Measurements from ENCODE around the gene ACOXL. TPM values are rescaled to one million over a fixed set of nuclear protein-coding genes. Genes with fewer than 3 reads are reported as not detected.

ACOXL gene
- polyA plus RNA-seq, 3 donors: 0.35 TPM; not detected in 2

DNA sequence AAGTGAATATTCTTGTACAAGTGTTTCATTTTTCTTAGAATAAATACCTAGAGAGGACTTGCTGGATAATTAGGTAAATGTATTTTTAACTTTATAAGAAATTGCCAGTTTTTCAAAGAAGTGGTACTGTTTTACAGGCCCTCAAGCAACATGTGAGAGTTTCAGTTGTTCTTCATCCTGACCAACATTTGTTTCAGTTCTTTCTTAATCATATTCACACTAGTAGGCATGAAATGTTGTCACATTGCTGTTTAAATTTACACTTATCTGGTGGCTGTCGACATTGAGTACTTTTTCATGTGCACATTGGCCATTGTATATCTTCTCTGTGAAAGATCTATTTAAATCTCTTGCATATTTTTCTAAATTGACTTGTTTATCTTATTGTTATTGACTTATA is 178.1 kb downstream of the ACOXL start:
- no peak overlapping the region for H3K4me3 Mint-ChIP-seq
- DNase-seq: no peak
- intact Hi-C loops (cut with micrococcal nuclease): no loop called here
- H3K36me3 ChIP-seq (replicated peaks in 1 of 2; ENCODE audit: control insufficient read depth in 1 of 2, insufficient read depth in 2 of 2, low read length in 2 of 2): no peaks in the 10 kb centered on the region
- no peaks in the 10 kb centered on the region for H3K27me3 ChIP-seq (ENCODE audit: control insufficient read depth in 2 of 2, insufficient read depth in 2 of 2, low read length in 2 of 2)
- H3K27ac Mint-ChIP-seq: no peak overlapping the region
- H3K4me3 ChIP-seq (replicated peaks in 1 of 3; ENCODE audit: low read depth in 2 of 3, low read length in 3 of 3): no peak overlapping the region
- H3K9ac ChIP-seq (ENCODE audit: insufficient read depth, low read length, poor library complexity, severe bottlenecking): no peak overlapping the region
- H3K36me3 Mint-ChIP-seq: peaks cover 2 to 3% of the 10 kb centered on the region in 2 donors
- H2AFZ ChIP-seq (ENCODE audit: insufficient read depth, low read depth, low read length, poor library complexity, severe bottlenecking): no peak overlapping the region
- peaks cover 0 to 3% (median 0%) of the 10 kb centered on the region in 3 donors for H3K27me3 Mint-ChIP-seq (ENCODE audit: low read depth in 3 of 3)
- H3K79me2 ChIP-seq (ENCODE audit: insufficient read depth, low read length): no peaks in the 10 kb centered on the region
- H3K27ac ChIP-seq (ENCODE audit: low read depth in 1 of 2, low read length in 2 of 2): no peak overlapping the region
- no peaks in the 10 kb centered on the region for H3K4me1 ChIP-seq (ENCODE audit: control insufficient read depth in 1 of 2, insufficient read depth in 2 of 2, low read length in 2 of 2)
- H3K4me2 ChIP-seq (replicated peaks; ENCODE audit: extremely low read depth, low read length, poor library complexity, severe bottlenecking): no peak overlapping the region
- H4K20me1 ChIP-seq (ENCODE audit: insufficient read depth, low read length): no peaks in the 10 kb centered on the region
- TF ChIP-seq, protein P1, sequence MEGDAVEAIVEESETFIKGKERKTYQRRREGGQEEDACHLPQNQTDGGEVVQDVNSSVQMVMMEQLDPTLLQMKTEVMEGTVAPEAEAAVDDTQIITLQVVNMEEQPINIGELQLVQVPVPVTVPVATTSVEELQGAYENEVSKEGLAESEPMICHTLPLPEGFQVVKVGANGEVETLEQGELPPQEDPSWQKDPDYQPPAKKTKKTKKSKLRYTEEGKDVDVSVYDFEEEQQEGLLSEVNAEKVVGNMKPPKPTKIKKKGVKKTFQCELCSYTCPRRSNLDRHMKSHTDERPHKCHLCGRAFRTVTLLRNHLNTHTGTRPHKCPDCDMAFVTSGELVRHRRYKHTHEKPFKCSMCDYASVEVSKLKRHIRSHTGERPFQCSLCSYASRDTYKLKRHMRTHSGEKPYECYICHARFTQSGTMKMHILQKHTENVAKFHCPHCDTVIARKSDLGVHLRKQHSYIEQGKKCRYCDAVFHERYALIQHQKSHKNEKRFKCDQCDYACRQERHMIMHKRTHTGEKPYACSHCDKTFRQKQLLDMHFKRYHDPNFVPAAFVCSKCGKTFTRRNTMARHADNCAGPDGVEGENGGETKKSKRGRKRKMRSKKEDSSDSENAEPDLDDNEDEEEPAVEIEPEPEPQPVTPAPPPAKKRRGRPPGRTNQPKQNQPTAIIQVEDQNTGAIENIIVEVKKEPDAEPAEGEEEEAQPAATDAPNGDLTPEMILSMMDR (IDR thresholded peaks at IDR 0.05): no peak
- peaks cover 10 to 16% (median 14%) of the 10 kb centered on the region in 7 donors for H3K9me3 Mint-ChIP-seq
- no CpG with 5 or more reads among the region's 1 CpG for WGBS (ENCODE audit: insufficient coverage)
- H3K4me1 Mint-ChIP-seq: no peaks in the 10 kb centered on the region
- peaks cover 0 to 13% of the 10 kb centered on the region in 2 donors for H3K9me3 ChIP-seq (replicated peaks in 1 of 2; ENCODE audit: control insufficient read depth in 1 of 2, insufficient read depth in 1 of 2, low read length in 2 of 2)

DNA sequence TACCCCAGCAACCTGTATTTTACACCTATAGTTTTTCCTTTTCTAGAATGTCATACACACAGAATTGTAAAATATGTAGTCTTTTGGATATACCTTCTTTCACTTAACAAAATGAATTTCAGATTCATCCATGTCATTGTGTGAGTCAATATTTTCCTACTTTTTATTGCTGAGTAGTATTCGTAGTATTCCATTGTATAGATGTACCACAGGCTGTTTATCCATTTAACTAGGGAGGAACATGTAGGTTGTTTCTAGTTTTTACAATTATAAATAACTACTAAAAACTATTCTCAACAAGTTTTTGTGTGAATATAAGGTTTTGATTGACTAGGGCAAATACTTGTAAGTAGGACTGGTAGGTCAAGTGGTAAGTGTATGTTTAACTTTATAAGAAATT is 187.4 kb downstream of the ACOXL start:
- Histone ChIP-seq H2AFZ (ENCODE audit: insufficient read depth, low read depth, low read length, poor library complexity, severe bottlenecking) (no peak overlapping the region), H3K27ac (ENCODE audit: low read depth in 1 of 2, low read length in 2 of 2) (no peak overlapping the region), H3K4me1 (ENCODE audit: control insufficient read depth in 1 of 2, insufficient read depth in 2 of 2, low read length in 2 of 2) (no peaks in the 10 kb centered on the region), H3K27me3 (ENCODE audit: control insufficient read depth in 2 of 2, insufficient read depth in 2 of 2, low read length in 2 of 2) (no peaks in the 10 kb centered on the region), H3K4me3 (replicated peaks in 1 of 3; ENCODE audit: low read depth in 2 of 3, low read length in 3 of 3) (no peak overlapping the region), H3K9ac (ENCODE audit: insufficient read depth, low read length, poor library complexity, severe bottlenecking) (no peak overlapping the region), H3K4me2 (replicated peaks; ENCODE audit: extremely low read depth, low read length, poor library complexity, severe bottlenecking) (no peak overlapping the region), H4K20me1 (ENCODE audit: insufficient read depth, low read length) (no peaks in the 10 kb centered on the region), H3K9me3 (replicated peaks in 1 of 2; ENCODE audit: control insufficient read depth in 1 of 2, insufficient read depth in 1 of 2, low read length in 2 of 2) (no peaks in the 10 kb centered on the region), H3K36me3 (replicated peaks in 1 of 2; ENCODE audit: control insufficient read depth in 1 of 2, insufficient read depth in 2 of 2, low read length in 2 of 2) (no peaks in the 10 kb centered on the region), H3K79me2 (ENCODE audit: insufficient read depth, low read length) (no peaks in the 10 kb centered on the region)
- intact Hi-C loops (cut with micrococcal nuclease): no loop called here
- H3K4me3 Mint-ChIP-seq: no peak overlapping the region
- peaks cover 0 to 2% of the 10 kb centered on the region in 2 donors for H3K36me3 Mint-ChIP-seq
- H3K9me3 Mint-ChIP-seq: peaks cover 2 to 15% (median 10%) of the 10 kb centered on the region in 7 donors
- no peak for DNase-seq
- no CpG with 5 or more reads among the region's 1 CpG for WGBS (ENCODE audit: insufficient coverage)
- H3K27ac Mint-ChIP-seq: no peak overlapping the region
- TF ChIP-seq, protein P1 (IDR thresholded peaks at IDR 0.05): no peak
- H3K27me3 Mint-ChIP-seq (ENCODE audit: low read depth in 3 of 3): peaks cover 0 to 9% (median 7%) of the 10 kb centered on the region in 3 donors
- H3K4me1 Mint-ChIP-seq: peaks cover 3% of the 10 kb centered on the region
